NCI-H446 treated with DMSO at 0.1 percent for 48 hours (cell line): ENCODE measurements around the gene PLCXD3.
A peak's percentile ranks its signal among the peaks of the same experiment; 100 is the strongest.
"Not testable (repeated sequence)": the region's sequence is repeated elsewhere in the genome, so short reads cannot be mapped to it uniquely, and the experiment has no call there.

Experiments
- DNase-seq: peaks from one replicate; lab custom pipeline; 2025; lab: John Stamatoyannopoulos, UW

The PLCXD3 gene

GRCh38 chr5:41485533-41485932 lies 24.9 kb downstream of the PLCXD3 start:
- DNase-seq, result no peak

DNA sequence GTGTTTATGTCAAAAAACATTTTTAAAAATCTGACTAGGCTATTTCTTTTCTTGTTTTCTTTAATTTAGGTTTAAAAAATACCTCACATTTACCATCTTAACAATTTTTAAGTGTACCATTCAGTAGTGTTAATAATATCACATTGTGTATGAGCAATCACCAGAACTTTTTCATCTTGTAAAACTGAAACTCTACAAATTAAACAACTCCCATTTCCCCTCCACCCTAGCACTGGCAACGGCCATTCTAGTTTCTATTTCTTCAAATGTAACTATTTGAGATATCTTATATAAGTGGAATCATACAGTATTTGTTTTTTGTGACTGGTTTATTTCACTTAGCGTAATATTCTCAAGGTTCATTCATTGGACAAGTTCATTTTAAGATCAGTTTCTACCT lies 27.7 kb downstream of the PLCXD3 start:
- DNase-seq, result no peak

DNA sequence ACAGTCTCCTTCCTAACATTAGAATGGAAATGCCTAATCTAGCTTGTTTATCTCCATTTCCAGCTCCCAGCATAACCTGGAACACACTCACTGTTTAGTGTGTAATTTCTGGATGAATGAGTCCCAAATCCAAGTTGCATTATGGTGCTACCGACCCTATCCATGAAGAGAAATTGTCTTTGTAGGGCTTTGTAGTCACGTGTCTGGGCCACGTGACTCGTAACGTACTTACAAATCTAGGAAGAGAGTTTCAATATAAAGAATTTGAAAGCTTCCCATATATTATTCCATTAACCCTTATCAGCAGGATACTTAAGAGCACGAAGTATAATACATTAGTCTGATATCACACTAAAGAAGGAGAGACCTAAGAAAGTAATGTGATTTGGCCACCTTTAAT lies 28.2 kb downstream of the PLCXD3 start:
- no peak for DNase-seq

DNA sequence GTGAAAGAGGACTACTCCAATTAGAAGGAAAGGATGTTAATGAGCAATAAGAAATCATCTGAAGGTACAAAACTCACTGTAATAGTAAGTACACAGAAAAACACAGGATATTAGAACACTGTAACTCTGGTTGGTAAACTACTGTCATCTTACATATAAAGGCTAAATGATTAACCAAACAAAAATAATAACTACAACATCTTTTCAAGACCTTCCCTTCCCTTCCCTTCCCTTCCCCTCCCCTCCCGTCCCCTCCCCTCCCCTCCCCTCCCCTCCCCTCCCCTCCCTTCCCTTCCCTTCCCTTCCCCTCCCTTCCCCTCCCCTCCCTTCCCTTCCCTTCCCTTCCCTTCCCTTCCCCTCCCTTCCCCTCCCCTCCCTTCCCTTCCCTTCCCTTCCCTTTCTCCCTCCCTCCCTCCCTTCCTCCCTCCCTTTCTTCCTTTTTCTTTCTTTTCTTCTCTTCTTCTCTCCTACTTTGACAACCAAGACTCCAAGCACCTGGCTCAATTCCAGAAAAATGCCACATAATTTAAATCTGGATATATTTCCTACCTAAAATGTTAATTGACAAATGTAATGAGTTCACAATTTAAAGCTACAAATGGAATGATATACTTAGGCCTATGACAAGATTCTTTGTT lies 38.7 kb downstream of the PLCXD3 start:
- DNase-seq, result not testable (repeated sequence)

GRCh38 chr5:41465493-41466171 lies 44.8 kb downstream of the PLCXD3 start:
- DNase-seq, result no peak

- no peak for DNase-seq
These were observed 50.8 kb downstream of the PLCXD3 start for GRCh38 chr5:41459557-41459956.

DNA sequence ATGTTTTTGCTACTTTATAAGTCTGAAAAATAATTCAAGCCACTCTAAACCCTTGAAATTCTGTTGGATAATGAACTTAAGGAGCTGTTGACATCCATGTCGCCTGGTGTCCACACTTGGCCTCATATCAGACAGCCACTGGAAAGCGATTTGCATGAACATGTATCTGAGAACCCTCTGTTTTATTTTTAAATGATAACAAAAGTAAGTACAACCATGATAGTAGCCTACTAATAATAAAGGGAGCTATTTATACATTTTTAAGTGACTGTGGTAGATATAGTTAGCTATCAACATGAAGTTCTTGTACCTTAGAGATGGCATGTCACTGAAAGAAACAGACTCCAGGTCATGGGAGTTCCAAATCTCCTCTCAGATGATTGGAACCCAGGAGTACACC lies 53.3 kb downstream of the PLCXD3 start:
- no peak for DNase-seq

- DNase-seq, result no peak
These were observed 57.9 kb downstream of the PLCXD3 start for GRCh38 chr5:41452506-41452905.

DNA sequence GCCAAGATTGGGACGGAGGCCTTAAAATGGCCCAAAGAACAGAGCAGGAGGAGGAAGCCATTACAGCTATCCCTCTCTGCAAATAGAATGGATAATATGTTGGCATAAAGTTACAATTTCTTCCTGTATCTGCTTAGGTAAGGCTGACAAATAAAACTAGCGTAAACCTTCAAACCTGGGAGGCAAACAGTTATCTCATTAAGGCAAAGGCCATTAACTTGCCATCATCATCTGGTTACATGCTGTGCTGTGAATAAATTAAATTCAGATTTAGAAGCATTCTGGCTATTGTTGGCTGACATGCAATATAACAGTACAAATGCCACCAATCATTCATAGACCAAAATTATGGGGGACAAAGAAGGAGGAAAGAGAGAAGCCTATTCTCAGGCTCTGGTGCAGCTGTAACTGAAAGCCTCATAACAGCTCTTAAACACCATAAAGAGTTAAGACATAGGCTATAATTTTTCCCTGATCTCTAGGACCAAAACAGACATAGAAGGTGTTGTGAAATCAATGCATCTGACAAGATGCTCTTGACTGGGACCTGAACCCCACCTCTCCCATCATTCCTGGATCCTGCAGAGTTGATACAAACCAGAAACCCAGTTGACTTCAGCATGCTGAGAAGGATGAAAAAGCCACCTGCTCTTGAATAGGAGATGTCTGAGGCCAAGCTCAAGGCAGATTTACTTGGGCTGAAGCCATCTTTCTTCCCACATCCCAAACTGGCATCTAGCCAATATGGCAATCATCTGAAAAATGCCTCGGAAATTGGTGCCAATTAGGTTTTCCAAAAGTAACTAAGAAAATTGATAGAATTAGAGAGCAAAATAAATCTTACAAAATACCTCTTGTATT lies 62.5 kb downstream of the PLCXD3 start:
- peak; percentile 87 for DNase-seq

DNA sequence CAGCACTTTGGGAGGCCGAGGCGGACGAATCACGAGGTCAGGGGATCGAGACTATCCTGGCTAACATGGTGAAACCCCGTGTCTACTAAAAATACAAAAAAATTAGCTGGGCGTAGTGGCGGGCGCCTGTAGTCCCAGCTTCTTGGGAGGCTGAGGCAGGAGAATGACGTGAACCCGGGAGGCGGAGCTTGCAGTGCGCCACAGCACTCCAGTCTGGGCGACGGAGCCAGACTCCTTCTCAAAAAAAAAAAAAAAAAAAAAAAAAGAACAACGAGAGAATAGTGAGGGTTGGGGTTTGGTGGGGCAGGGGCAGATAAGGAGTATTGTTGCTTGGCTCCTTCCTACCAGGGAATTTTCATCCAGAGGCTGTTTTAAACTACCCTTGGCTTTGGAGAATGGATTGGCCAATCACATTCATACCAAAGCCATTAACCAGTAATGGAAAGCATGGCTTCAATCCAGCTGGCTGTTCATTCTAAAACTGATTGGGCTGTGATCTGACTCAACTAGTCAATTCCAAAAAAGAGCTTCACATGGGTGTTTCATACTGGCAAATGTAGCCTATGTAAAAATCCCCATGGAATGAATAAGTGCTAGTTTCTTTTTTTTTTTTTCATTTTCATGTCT lies 64.4 kb downstream of the PLCXD3 start:
- peak; percentile 93 for DNase-seq

DNA sequence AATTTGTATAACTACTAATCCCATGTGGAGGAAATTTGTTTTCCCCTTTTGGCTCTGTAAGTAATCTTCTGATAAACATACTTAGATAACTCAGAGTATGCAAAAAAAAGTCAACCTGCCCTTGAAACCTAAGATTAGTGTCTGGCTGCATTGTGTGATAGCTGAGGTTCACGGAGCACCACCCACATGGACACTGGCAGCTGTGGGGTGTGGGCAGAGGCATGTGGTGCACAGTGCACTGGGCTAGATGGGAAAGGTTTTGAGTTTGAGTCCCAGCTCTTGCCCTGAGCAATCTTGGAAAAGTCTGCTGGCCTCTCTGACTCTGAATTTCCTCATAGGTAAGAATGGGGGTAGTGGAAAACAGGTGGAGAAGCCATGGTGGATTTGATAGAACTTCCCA lies 75.1 kb downstream of the PLCXD3 start:
- DNase-seq, result no peak

GRCh38 chr5:41433552-41434181 lies 76.7 kb downstream of the PLCXD3 start:
- no peak for DNase-seq

DNA sequence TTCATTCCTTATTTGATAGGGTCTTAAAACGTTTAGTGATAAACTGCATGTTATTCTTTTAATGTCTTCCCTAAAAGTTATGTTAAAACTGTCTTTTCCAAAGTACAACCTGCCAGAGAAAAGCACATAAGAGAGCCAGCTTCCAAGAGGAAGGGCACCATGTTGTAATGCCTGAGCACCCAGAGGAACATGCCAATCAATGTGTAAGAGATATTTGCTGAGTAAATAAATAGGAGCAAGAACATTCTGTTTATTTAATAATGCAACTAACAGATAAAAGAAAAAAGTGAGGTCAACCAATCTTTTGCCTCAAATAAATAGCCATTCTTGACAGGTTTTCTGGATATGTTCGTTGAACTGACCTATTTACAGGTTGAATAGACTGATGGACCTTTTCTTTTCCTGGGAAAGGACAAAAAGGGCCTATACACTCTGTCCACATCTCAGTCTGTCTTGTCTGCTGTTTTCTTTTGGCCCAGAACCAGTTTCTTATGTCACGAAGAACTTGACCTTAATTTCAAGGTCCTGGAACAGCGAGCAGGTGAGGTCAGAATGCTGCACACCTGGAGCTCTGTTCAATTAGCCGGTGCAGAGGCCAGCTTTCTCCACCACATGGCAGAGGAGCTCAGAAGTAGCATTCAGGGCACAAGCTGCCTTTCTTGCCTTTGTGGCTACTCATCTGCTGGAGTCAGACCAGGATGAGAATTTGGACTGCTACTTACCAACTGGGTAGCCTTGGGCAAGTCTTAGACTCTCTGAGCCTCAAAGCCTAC lies 77.7 kb downstream of the PLCXD3 start:
- no peak for DNase-seq

GRCh38 chr5:41427505-41427904 lies 82.9 kb downstream of the PLCXD3 start:
- DNase-seq, result no peak

DNA sequence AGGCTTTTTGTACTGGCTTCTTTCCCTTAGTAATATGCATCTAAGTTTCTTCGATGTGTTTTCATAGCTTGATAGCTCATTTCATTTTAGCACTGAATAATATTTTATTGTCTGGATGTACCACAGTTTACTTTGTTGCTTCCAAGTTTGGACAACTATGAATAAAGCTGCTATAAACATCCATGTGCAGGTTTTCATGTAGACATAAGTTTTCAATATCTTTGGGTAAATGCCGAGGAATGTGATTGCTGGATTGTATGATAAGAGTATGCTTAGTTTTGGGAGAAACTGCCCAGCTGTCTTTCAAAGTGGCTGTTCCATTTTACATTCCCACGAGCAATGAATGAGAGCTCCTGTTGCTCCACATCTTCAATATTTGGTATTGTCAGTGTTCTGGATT lies 84.7 kb downstream of the PLCXD3 start:
- no peak for DNase-seq

DNA sequence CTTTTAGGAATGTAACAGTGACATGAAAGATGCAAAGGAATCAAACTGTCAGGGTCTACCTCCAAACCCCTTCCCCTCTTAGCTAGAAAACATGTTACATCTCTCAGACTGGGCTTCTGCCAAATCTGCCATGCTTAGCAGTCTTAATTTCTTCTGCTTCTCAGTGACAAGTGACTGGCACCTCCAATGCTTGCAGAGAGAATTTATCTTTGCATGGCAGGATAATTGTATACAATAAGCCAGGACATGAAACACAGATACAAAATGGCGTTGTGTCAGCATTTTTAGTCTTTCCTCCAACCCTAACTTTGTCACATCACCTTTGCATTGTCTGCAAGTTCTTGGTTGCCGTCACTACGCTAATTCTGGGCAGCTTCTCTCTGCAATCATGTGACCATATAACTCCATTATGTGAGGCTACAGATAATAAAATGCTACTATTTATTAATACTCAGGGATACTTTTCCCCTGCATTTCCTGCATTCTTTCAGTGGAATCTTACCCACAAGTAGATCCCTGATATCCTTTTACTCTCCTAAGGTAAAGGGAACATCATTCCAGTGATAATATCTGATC lies 89.8 kb downstream of the PLCXD3 start:
- peak; percentile 34 for DNase-seq

GRCh38 chr5:41418220-41419031 lies 92.0 kb downstream of the PLCXD3 start:
- no peak for DNase-seq

- DNase-seq, result peak; percentile 97
These were observed 94.1 kb downstream of the PLCXD3 start for GRCh38 chr5:41416336-41416735.

- DNase-seq, result no peak
These were observed 95.2 kb downstream of the PLCXD3 start for GRCh38 chr5:41415242-41415641.

GRCh38 chr5:41414598-41414997 lies 95.8 kb downstream of the PLCXD3 start:
- DNase-seq, result peak; percentile 43
